Large intestine (tissue), 12 donors: ENCODE results near the gene GNA14. TPM values are rescaled to one million over a fixed set of nuclear protein-coding genes. Genes with fewer than 3 reads are reported as not detected.
"Not testable (repeated sequence)": the region's sequence is repeated elsewhere in the genome, so short reads cannot be mapped to it uniquely, and the experiment has no call there.

Experiments
- DNase-seq, 2 donors: peaks; one replicate each; pipeline versions ENCODE4 v3.0.0 to v3.0.0-alpha.2; 2013
- H3K27ac ChIP-seq: one replicate; pipeline ENCODE4 v1.5.1; 2013; ENCODE audit warnings: low read length
- H3K27me3 ChIP-seq: 2 replicates; pipeline ENCODE4 v1.6.1; 2013; ENCODE audit warnings: low read length; ENCODE audit not compliant: control insufficient read depth, insufficient read depth
- H3K36me3 ChIP-seq: 2 replicates; pipeline ENCODE4 v1.6.1; 2013; ENCODE audit warnings: low read length; ENCODE audit not compliant: control insufficient read depth, insufficient read depth
- H3K4me1 ChIP-seq: one replicate; pipeline ENCODE4 v1.6.1; 2013; ENCODE audit warnings: low read length; ENCODE audit not compliant: control insufficient read depth, insufficient read depth
- H3K4me3 ChIP-seq: one replicate; pipeline ENCODE4 v1.5.1; 2013; ENCODE audit warnings: low read length
- H3K9me3 ChIP-seq: one replicate; pipeline ENCODE4 v1.6.1; 2013; ENCODE audit warnings: mild to moderate bottlenecking, low read depth, low read length, moderate library complexity; ENCODE audit not compliant: control insufficient read depth
- WGBS: methylation state at CpG from one replicate; pipeline ENCODE4 v1.1.5; 2013; ENCODE audit warnings: low lambda C conversion rate; ENCODE audit not compliant: insufficient coverage; 5-methylcytosine and 5-hydroxymethylcytosine counted together
- long read RNA-seq, 11 donors: transcript quantifications; one replicate each; lab custom pipeline, GENCODE V29; 2026
- polyA plus RNA-seq: library from polyadenylated mRNA; unstranded; fragments of 120-200 nt; gene quantifications from one replicate; pipeline ENCODE4 v1.2.1, GENCODE V29; 2013

The GNA14 gene
- 2.7 TPM for polyA plus RNA-seq
- long read RNA-seq, donor 1 = 0 reads
- long read RNA-seq, donor 2, partial matches to known transcripts = 0 of 2 reads
- long read RNA-seq, donor 2, other reads (novel, unspliced or antisense) = 0 of 2 reads
- long read RNA-seq, donor 3 = 0 reads
- long read RNA-seq, donor 4 = 0 reads
- long read RNA-seq, donor 5 = 0 reads
- long read RNA-seq, donor 6 = 0 reads
- long read RNA-seq, donor 7, partial matches to known transcripts = 0 of 2 reads
- long read RNA-seq, donor 7, other reads (novel, unspliced or antisense) = 0 of 2 reads
- long read RNA-seq, donor 8 = 0 reads
- long read RNA-seq, donor 9 = 0 reads
- long read RNA-seq, donor 10 = 0 reads
- long read RNA-seq, donor 11 = 0 reads

DNA sequence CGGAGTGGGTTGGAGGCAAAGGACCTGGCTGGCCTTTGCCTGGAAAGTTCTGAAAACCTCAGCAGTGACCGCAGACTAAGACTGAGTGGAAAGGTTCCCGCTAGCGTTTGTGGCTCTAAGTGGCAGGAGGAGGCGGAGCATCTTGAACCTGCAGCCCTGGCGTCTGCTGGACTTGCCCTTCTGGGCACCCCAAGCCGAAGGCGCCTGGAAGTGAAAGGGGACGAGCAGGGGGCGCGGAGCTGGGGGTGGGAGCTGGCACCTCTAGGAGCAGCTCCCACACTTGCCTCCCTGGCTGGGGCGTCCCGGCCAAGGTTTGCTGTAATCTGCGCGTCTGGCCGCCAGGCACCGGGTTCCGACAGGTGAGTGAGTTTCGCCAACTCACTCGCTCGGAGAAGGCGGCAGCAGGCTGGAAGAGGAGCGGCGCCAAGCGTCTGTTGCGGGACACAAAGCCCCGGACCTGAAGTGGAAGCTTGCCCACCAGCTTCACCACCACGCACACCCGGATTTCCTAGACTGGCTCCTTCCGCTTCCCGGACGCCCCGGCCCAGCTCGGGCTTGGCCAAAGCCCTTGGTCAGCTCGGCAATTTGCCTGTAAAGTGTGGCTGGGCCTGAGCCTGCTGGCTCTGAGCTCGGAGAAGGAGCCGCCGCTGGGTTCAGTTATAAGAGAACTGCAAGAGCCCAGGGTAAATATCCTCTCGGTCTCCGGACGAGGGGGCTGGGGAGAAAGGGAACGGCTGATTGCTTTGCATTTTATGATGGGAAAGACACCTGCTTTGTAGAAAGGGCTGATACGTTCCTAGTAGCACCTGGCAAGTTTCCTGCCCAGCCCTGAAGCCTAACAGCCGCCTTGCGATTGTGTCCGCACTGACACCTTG is at the start of gene GNA14:
Gene GNA14 (minus strand): TSS at position 89 of the 875 bp plus-strand sequence. CDS start 529 bp downstream, outside the sequence.
- Histone ChIP-seq H3K27ac (peak within 1 kb of the TSS; percentile 52), H3K36me3 (no peaks in the 10 kb centered on the region), H3K4me1 (peaks cover 7% of the 10 kb centered on the region), H3K4me3 (peak within 1 kb of the TSS; percentile 51), H3K9me3 (peaks cover 8% of the 10 kb centered on the region), H3K27me3 (peaks cover 28% of the 10 kb centered on the region)
- no CpG with 5 or more reads among the region's 46 CpGs for WGBS
- DNase-seq = peak; percentile 44 to 79

DNA sequence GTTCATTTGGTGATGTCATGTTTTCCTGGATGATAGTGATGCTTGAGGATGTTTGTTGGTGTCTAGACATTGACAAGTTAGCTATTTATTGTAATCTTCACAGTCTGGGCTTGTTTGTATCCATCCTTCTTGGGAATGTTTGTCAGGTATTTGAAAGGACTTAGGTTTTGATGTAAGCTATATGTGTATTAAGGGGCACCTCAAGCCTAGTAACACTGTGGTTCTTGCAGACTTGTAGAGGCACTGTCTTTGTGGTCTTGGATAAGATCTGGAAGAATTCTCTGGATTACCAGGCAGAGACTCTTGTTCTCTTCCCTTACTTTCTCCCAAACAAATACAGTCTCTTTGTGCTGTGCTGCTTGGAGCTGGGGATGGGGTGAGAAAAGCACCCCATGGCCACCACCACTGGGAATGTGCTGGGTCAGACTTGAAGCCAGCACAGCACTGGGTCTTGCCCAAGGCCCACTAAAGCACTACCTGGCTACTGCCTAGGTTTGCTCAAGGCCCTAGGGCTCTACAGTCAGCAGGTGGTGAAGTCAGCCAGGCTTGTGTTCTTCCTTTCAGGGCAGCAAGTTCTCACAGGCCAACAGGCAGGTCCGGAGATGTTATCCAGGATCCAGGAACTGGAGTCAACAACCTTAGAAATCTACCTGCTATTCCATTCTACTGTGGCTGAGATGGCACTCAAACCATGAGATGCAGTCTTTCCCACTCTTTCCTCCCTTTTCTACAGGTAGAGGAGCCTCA is 49.3 kb upstream of the GNA14 start:
- DNase-seq = no peak
- Histone ChIP-seq H3K4me3 (no peak overlapping the region), H3K4me1 (no peaks in the 10 kb centered on the region), H3K9me3 (no peaks in the 10 kb centered on the region), H3K27me3 (no peaks in the 10 kb centered on the region), H3K27ac (no peak overlapping the region), H3K36me3 (no peaks in the 10 kb centered on the region)
- no CpG with 5 or more reads among the region's 1 CpG for WGBS

DNA sequence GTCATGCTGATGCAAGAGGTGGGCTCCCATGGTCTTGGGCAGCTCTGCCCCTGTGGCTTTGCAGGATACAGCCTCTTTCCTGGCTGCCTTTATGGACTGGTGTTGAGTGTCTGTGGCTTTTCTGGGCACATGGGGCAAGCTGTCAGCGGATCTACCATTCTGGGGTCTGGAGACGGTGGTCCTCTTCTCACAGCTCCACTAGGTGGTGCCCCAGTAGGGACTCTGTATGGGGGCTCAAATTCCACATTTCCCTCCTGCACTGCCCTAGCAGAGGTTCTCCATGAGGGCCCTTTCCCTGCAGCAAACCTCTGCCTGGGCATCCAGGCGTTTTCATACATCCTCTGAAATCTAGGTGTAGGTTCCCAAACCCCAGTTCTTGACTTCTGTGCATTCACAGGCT is 42.6 kb upstream of the GNA14 start:
- not testable (repeated sequence) for H3K9me3 ChIP-seq, H3K4me3 ChIP-seq, H3K27ac ChIP-seq, H3K4me1 ChIP-seq, H3K36me3 ChIP-seq, DNase-seq, H3K27me3 ChIP-seq
- WGBS = no CpG with 5 or more reads among the region's 3 CpGs

DNA sequence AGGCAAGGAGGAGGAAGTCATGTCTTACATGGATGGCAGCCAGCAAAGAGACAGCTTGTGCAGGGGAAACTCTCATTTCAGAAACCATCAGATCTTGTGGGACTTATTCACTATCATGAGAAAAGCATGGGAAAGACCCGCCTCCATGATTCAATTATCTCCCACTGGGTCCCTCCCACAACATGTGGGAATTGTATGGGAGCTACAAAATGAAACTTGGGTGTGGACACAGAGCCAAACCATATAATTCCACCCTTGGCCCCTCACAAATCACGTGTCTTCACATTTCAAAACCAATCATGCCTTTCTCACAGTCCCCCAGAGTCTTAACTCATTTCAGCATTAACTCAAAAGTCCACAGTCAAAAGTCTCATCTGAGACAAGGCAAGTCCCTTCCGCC is 42.0 kb upstream of the GNA14 start:
- no CpG with 5 or more reads among the region's 3 CpGs for WGBS
- H3K4me3 ChIP-seq, H3K9me3 ChIP-seq, H3K4me1 ChIP-seq, H3K27ac ChIP-seq, H3K36me3 ChIP-seq, H3K27me3 ChIP-seq: not testable (repeated sequence)
- DNase-seq = peak in 1 of 2 donors; percentile 32

DNA sequence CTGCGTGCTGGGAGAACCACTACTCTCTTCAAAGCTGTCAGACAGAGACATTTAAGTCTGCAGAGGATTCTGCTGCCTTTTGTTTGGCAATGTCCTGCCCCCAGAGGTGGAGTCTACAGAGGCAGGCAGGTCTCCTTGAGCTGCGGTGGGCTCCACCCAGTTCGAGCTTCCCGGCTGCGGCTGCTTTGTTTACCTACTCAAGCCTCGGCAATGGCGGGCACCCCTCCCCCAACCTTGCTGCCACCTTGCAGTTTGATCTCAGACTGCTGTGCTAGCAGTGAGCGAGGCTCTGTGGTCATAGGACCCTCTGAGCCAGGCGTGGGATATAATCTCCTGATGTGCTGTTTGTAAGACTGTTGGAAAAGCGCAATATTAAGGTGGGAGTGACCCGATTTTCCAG is 39.6 kb upstream of the GNA14 start:
- no CpG with 5 or more reads among the region's 11 CpGs for WGBS
- not testable (repeated sequence) for H3K27ac ChIP-seq, H3K9me3 ChIP-seq, DNase-seq, H3K27me3 ChIP-seq, H3K36me3 ChIP-seq, H3K4me3 ChIP-seq, H3K4me1 ChIP-seq

DNA sequence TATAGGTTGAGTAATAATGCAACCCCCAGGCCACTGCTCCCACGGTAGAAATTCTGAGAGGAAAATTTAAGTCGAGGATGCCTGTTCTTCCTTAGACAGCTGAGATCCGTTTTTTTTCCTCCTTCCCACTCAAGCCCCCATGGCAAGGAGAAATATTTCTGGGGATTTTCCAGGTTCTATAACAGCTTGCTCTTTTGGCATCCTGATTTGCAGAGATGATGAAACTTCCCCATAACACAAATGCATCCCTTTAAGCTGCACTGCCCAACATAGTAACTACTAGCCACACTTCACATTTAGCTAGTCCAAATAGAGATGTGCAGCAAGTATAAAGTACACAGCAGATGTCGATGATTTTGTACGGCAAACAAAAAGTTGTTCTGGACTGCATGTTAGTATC is 32.5 kb upstream of the GNA14 start:
- Histone ChIP-seq H3K27me3 (no peaks in the 10 kb centered on the region), H3K27ac (no peak overlapping the region), H3K4me1 (no peaks in the 10 kb centered on the region), H3K4me3 (no peak overlapping the region), H3K9me3 (no peaks in the 10 kb centered on the region), H3K36me3 (no peaks in the 10 kb centered on the region)
- DNase-seq = no peak
- no CpG with 5 or more reads among the region's 5 CpGs for WGBS

DNA sequence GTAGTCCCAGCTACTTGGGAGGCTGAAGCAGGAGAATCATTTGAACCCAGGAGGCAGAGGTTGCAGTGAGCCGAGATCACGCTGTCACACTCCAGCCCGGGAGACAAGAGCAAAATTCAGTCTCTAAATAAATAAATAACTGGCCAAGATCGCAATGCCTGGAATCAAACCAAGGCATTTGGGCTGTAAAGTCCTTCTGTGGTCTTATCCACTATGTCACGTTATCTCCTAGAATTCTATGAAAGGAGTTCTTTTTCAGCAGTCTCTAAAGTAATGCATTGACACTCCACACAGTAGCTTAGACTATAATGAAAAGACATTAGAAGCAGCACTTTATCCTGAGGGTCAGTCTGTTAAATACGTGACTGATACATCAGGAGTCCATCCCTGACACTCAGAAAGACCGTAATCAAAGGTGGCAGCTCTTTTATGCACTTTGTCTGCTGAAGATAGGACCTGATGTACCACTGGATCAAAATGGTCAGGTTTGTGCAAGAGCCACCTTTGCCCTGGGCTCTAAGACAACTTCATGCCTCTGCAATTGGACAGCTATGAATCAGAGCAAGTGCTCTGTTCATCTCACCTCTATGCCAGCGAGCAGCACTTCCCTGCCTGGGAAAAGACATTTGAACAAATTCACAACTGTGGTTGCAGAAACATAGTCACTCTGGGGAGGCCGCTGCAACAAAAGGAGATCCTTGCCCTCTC is 31.7 kb upstream of the GNA14 start:
- H3K27me3 ChIP-seq = no peaks in the 10 kb centered on the region
- H3K4me3 ChIP-seq = no peak overlapping the region
- WGBS = 67% methylated on average over 1 of the region's 9 CpGs
- no peaks in the 10 kb centered on the region for H3K9me3 ChIP-seq
- no peaks in the 10 kb centered on the region for H3K4me1 ChIP-seq
- H3K27ac ChIP-seq = no peak overlapping the region
- DNase-seq = no peak
- H3K36me3 ChIP-seq = no peaks in the 10 kb centered on the region

DNA sequence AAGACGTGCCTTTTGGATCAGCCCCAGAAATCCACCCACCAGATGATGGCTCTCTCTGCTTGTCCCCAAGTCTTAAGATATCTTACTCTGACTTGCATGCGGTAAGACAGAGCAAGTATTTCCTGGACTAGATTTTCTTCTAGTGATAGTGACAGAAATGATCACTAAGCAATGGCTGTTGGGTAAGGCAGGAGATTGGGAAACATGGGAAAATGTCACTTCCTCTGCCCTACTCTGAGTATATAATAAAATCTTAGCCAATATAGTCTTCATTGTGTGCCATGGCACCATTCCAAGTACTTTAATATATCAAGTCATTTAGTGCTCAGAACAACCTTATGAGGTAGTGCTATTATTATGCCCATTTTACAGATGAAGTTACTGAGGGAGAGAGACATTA is 31.0 kb upstream of the GNA14 start:
- H3K9me3 ChIP-seq = no peaks in the 10 kb centered on the region
- H3K36me3 ChIP-seq = no peaks in the 10 kb centered on the region
- 80% methylated on average over 1 of the region's 2 CpGs for WGBS
- H3K4me1 ChIP-seq = no peaks in the 10 kb centered on the region
- no peaks in the 10 kb centered on the region for H3K27me3 ChIP-seq
- no peak overlapping the region for H3K27ac ChIP-seq
- no peak overlapping the region for H3K4me3 ChIP-seq
- DNase-seq = no peak

DNA sequence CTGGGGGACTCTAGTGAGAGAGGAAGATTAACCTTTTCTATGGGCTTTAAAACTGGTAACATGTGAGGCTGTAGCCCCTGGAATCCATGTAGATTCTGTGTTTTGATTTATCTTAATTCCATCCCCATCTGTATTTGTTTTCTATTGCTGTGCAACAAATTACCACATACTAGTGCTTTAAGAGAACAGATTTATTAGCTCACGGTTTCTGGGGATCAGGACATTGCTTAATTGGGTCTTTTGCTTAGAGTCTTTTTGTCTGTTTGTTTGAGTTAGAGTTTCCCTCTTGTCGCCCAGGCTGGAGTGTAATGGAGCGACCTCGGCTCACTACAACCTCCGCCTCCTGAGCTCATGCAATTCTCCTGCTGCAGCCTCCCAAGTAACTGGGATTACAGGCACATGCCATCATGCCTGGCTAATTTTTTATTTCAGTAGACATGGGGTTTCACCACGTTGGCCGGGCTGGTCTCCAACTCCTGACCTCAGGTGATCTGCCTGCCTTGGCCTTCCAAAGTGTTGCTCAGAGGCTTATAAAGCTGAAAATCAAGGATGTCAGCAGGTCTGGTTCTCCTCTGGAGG is 29.9 kb upstream of the GNA14 start:
- no peaks in the 10 kb centered on the region for H3K27me3 ChIP-seq
- H3K4me3 ChIP-seq = no peak overlapping the region
- no peaks in the 10 kb centered on the region for H3K36me3 ChIP-seq
- no peak for DNase-seq
- H3K4me1 ChIP-seq = no peaks in the 10 kb centered on the region
- H3K27ac ChIP-seq = no peak overlapping the region
- WGBS = no CpG with 5 or more reads among the region's 7 CpGs
- H3K9me3 ChIP-seq = no peaks in the 10 kb centered on the region
